Keratinocyte (primary cell): Measurements from ENCODE around the gene NCR2. TPM values are rescaled to one million over a fixed set of nuclear protein-coding genes. Genes with fewer than 3 reads are reported as not detected.

Source experiments
- DNase-seq: peaks from one replicate; pipeline ENCODE4 v3.0.0-alpha.2; 2011; ENCODE audit warnings: low read depth, missing footprints, low spot score
- FAIRE-seq: peaks from 2 replicates; lab custom pipeline; 2011; peaks lifted over from hg19 to GRCh38; lab: Jason Lieb, UNC
- H2AFZ ChIP-seq: 2 replicates; pipeline ENCODE4 v1.6.0; 2012; ENCODE audit warnings: low read length, control low read depth, inconsistent platforms; ENCODE audit not compliant: control insufficient read depth
- H3K27ac ChIP-seq: 2 replicates; pipeline ENCODE4 v1.5.1; 2011; ENCODE audit warnings: low read length; ENCODE audit not compliant: control insufficient read depth, insufficient read depth
- H3K27me3 ChIP-seq: 3 replicates; pipeline ENCODE4 v1.6.0; 2011; ENCODE audit warnings: low read length; ENCODE audit not compliant: control insufficient read depth, insufficient read depth; ENCODE audit errors: extremely low read depth
- H3K36me3 ChIP-seq, 2 experiments: 2 replicates in 1 of 2; 3 replicates in 1 of 2; pipeline ENCODE4 v1.5.1; 2011; ENCODE audit warnings: low read length in 2 of 2, mild to moderate bottlenecking in 1 of 2; ENCODE audit not compliant: control insufficient read depth in 2 of 2, insufficient read depth in 2 of 2; ENCODE audit errors: extremely low read depth in 1 of 2
- H3K4me1 ChIP-seq: 3 replicates; pipeline ENCODE4 v1.5.1; 2011; ENCODE audit warnings: low read length; ENCODE audit not compliant: control insufficient read depth, insufficient read depth; ENCODE audit errors: extremely low read depth
- H3K4me2 ChIP-seq: 3 replicates; pipeline ENCODE4 v1.6.0; 2011; ENCODE audit warnings: low read depth, low read length; ENCODE audit not compliant: control insufficient read depth, insufficient read depth; ENCODE audit errors: extremely low read depth
- H3K4me3 ChIP-seq, 3 experiments: fragments of 200-600 bp in 1 of 3; sonication (generic) in 1 of 3; 2 replicates in 2 of 3; 3 replicates in 1 of 3; pipeline ENCODE4 v1.5.1; 2011 to 2016; ENCODE audit warnings: low read length in 3 of 3, mild to moderate bottlenecking in 3 of 3, control low read depth in 2 of 3, inconsistent platforms in 1 of 3, low read depth in 1 of 3, mixed read lengths in 1 of 3, mixed run types in 1 of 3, moderate library complexity in 1 of 3; ENCODE audit not compliant: control insufficient read depth in 2 of 3, insufficient read depth in 2 of 3; ENCODE audit errors: extremely low read depth in 1 of 3
- H3K79me2 ChIP-seq: 2 replicates; pipeline ENCODE4 v1.6.0; 2012; ENCODE audit warnings: low read length; ENCODE audit not compliant: control insufficient read depth, insufficient read depth
- H3K9ac ChIP-seq: 3 replicates; pipeline ENCODE4 v1.6.0; 2011; ENCODE audit warnings: low read length; ENCODE audit not compliant: control insufficient read depth, insufficient read depth; ENCODE audit errors: extremely low read depth
- H3K9me1 ChIP-seq: 3 replicates; pipeline ENCODE4 v1.6.0; 2011; ENCODE audit warnings: low read length; ENCODE audit not compliant: control insufficient read depth, insufficient read depth; ENCODE audit errors: extremely low read depth
- H3K9me3 ChIP-seq: 2 replicates; pipeline ENCODE4 v1.5.1; 2012; ENCODE audit warnings: low read depth, low read length; ENCODE audit not compliant: control insufficient read depth
- H4K20me1 ChIP-seq: 3 replicates; pipeline ENCODE4 v1.6.0; 2011; ENCODE audit warnings: low read length; ENCODE audit not compliant: control insufficient read depth, insufficient read depth; ENCODE audit errors: extremely low read depth
- EZH2 ChIP-seq: IDR thresholded peaks from one replicate; pipeline ENCODE4 v1.6.1; 2012; ENCODE audit warnings: inconsistent platforms, mild to moderate bottlenecking, low read length, moderate library complexity
- dilution Hi-C: fragments of 300-500 bp; cut with MboI; formaldehyde crosslinking; loops from one replicate; pipeline ENCODE4 v1.7.0; 2020; ENCODE audit warnings: low sequenced_read_pairs; ENCODE audit not compliant: extremely low pct_ligation_motif_present
- polyA plus RNA-seq, 5 experiments: library from polyadenylated mRNA; depleted of rRNA in 3 of 5; stranded (reverse) in 3 of 5; stranded (forward) in 1 of 5; unstranded in 1 of 5; fragments of >200 nt; gene quantifications; 1 replicate in 1 of 5; 2 replicates in 3 of 5; 3 replicates in 1 of 5; pipeline versions ENCODE4 v1.2.1 to v1.2.3, GENCODE V29; 2011 to 2012; ENCODE audit warnings: missing spikeins in 2 of 5, low read depth in 1 of 5, low replicate concordance in 1 of 5
- TF ChIP-seq, protein P1 (sequence below), 3 experiments: IDR thresholded peaks in 1 of 3; conservative IDR thresholded peaks in 1 of 3; optimal IDR thresholded peaks in 1 of 3; 2 replicates in 2 of 3; 3 replicates in 1 of 3; pipeline versions ENCODE3 to v1.5.1; 2011; ENCODE audit warnings: low read length in 3 of 3, mild to moderate bottlenecking in 3 of 3, moderate library complexity in 2 of 3, control low read depth in 1 of 3, inconsistent platforms in 1 of 3; ENCODE audit not compliant: insufficient read depth in 2 of 3; ENCODE audit errors: extremely low read depth in 1 of 3

The NCR2 gene
- polyA plus RNA-seq, 1 donor (not counting 4 experiments of a cell fraction or from before 2014, with no cell fraction given): not detected

DNA sequence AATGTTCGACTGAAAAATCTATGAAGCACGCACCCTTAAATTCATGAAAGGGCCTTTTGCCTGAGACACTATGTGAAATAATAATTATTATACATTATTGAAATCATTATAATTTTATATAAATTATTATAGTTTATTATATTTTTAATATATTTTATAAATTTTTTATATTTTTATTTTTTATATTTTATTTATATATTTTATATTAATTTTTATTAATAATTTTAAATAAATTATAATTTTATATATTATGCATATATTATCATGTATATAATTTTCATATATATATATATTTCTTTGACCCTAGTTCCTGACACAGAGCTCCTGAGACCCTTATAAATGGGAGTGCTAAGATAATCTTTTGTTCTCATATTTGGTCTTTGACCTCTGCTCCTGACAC lies 13.5 kb downstream of the NCR2 start:
- Histone ChIP-seq H3K27me3 (peaks cover 19% of the 10 kb centered on the region), H3K4me2 (no peak overlapping the region), H3K36me3 (no peaks in the 10 kb centered on the region), H3K9me3 (no peaks in the 10 kb centered on the region), H3K9me1 (no peaks in the 10 kb centered on the region), H3K79me2 (no peaks in the 10 kb centered on the region), H3K4me1 (no peaks in the 10 kb centered on the region), H3K4me3 (no peak overlapping the region), H3K9ac (no peak overlapping the region), H4K20me1 (no peaks in the 10 kb centered on the region), H2AFZ (no peak overlapping the region), H3K27ac (no peak overlapping the region)
- DNase-seq: no peak
- no peak for FAIRE-seq
- dilution Hi-C loops: no loop called here
- TF ChIP-seq EZH2: no peak
- TF ChIP-seq, protein P1, sequence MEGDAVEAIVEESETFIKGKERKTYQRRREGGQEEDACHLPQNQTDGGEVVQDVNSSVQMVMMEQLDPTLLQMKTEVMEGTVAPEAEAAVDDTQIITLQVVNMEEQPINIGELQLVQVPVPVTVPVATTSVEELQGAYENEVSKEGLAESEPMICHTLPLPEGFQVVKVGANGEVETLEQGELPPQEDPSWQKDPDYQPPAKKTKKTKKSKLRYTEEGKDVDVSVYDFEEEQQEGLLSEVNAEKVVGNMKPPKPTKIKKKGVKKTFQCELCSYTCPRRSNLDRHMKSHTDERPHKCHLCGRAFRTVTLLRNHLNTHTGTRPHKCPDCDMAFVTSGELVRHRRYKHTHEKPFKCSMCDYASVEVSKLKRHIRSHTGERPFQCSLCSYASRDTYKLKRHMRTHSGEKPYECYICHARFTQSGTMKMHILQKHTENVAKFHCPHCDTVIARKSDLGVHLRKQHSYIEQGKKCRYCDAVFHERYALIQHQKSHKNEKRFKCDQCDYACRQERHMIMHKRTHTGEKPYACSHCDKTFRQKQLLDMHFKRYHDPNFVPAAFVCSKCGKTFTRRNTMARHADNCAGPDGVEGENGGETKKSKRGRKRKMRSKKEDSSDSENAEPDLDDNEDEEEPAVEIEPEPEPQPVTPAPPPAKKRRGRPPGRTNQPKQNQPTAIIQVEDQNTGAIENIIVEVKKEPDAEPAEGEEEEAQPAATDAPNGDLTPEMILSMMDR (optimal IDR thresholded peaks at IDR 0.05 in 1 of 3, IDR thresholded peaks at IDR 0.05 in 1 of 3, conservative IDR thresholded peaks at IDR 0.05 in 1 of 3; ENCODE audit: extremely low read depth in 1 of 3, insufficient read depth in 2 of 3, low read length in 3 of 3): no peak

DNA sequence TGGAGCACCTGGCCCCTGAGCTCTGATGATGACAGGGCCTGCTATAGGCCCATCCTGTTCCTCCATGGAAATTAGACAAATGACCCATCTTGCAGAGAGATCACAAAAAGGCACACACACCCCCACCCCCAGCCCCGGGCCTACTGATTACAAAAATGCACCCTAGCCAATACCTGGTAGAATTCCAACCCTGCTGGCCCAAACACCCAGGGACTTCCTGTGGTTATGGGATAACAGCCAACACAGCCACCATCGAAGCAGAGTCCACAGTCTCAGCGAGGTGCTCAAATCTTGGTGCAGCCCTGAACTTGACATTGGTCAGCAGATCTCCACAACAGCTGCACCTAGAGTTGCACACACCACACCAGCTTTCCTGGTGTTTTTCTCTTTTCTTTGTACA lies 17.0 kb downstream of the NCR2 start:
- no peaks in the 10 kb centered on the region for H3K79me2 ChIP-seq
- H3K4me2 ChIP-seq: no peak overlapping the region
- no peaks in the 10 kb centered on the region for H3K9me1 ChIP-seq
- H3K4me3 ChIP-seq: no peak overlapping the region
- H3K9ac ChIP-seq: no peak overlapping the region
- TF ChIP-seq, protein P1 (optimal IDR thresholded peaks at IDR 0.05 in 1 of 3, IDR thresholded peaks at IDR 0.05 in 1 of 3, conservative IDR thresholded peaks at IDR 0.05 in 1 of 3; ENCODE audit: extremely low read depth in 1 of 3, insufficient read depth in 2 of 3, low read length in 3 of 3): no peak
- TF ChIP-seq EZH2: no peak
- H4K20me1 ChIP-seq: no peaks in the 10 kb centered on the region
- H3K27ac ChIP-seq: no peak overlapping the region
- FAIRE-seq: no peak
- no peaks in the 10 kb centered on the region for H3K9me3 ChIP-seq
- dilution Hi-C loops: no loop called here
- no peaks in the 10 kb centered on the region for H3K36me3 ChIP-seq
- H3K4me1 ChIP-seq: no peaks in the 10 kb centered on the region
- DNase-seq: no peak
- H3K27me3 ChIP-seq: peaks cover 8% of the 10 kb centered on the region
- no peak overlapping the region for H2AFZ ChIP-seq
